Measurements from ENCODE around the gene CCDC141.
"Not testable (repeated sequence)": the region's sequence is repeated elsewhere in the genome, so short reads cannot be mapped to it uniquely, and the experiment has no call there.

Gene CCDC141

DNA sequence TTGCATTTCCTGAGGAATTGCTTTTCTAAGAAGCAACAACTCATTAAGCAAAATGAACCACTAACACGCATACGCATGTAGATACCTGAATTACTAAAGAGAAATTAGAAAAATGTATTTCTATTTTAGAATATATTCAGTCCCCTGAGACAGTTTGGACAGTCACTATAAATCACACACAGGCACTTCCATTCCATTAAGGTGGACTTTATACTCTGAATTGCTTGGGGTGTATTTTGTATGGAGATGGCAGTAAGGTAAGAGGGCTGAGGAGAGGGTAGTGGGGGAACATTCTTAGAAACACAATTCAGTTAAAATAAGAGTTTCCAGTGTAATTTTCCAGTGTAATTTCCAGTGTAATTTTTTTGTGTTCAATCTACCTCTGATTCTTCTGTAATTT, 1.8 kb downstream of the CCDC141 start:
- DNase-seq (ENCODE audit: low read depth in 1 of 2, low spot score in 1 of 2), result no peak
- TF ChIP-seq GABPA (IDR thresholded peaks at IDR 0.05; ENCODE audit: low read depth) (no peak), POLR2AphosphoS5 (IDR thresholded peaks at IDR 0.05; ENCODE audit: low read depth) (no peak), SPI1 (IDR thresholded peaks at IDR 0.05; ENCODE audit: borderline replicate concordance, low read depth) (no peak)
- TF ChIP-seq, protein P1, sequence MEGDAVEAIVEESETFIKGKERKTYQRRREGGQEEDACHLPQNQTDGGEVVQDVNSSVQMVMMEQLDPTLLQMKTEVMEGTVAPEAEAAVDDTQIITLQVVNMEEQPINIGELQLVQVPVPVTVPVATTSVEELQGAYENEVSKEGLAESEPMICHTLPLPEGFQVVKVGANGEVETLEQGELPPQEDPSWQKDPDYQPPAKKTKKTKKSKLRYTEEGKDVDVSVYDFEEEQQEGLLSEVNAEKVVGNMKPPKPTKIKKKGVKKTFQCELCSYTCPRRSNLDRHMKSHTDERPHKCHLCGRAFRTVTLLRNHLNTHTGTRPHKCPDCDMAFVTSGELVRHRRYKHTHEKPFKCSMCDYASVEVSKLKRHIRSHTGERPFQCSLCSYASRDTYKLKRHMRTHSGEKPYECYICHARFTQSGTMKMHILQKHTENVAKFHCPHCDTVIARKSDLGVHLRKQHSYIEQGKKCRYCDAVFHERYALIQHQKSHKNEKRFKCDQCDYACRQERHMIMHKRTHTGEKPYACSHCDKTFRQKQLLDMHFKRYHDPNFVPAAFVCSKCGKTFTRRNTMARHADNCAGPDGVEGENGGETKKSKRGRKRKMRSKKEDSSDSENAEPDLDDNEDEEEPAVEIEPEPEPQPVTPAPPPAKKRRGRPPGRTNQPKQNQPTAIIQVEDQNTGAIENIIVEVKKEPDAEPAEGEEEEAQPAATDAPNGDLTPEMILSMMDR (IDR thresholded peaks at IDR 0.05; ENCODE audit: insufficient read depth, low read length), result no peak
- TF ChIP-seq, protein P2, sequence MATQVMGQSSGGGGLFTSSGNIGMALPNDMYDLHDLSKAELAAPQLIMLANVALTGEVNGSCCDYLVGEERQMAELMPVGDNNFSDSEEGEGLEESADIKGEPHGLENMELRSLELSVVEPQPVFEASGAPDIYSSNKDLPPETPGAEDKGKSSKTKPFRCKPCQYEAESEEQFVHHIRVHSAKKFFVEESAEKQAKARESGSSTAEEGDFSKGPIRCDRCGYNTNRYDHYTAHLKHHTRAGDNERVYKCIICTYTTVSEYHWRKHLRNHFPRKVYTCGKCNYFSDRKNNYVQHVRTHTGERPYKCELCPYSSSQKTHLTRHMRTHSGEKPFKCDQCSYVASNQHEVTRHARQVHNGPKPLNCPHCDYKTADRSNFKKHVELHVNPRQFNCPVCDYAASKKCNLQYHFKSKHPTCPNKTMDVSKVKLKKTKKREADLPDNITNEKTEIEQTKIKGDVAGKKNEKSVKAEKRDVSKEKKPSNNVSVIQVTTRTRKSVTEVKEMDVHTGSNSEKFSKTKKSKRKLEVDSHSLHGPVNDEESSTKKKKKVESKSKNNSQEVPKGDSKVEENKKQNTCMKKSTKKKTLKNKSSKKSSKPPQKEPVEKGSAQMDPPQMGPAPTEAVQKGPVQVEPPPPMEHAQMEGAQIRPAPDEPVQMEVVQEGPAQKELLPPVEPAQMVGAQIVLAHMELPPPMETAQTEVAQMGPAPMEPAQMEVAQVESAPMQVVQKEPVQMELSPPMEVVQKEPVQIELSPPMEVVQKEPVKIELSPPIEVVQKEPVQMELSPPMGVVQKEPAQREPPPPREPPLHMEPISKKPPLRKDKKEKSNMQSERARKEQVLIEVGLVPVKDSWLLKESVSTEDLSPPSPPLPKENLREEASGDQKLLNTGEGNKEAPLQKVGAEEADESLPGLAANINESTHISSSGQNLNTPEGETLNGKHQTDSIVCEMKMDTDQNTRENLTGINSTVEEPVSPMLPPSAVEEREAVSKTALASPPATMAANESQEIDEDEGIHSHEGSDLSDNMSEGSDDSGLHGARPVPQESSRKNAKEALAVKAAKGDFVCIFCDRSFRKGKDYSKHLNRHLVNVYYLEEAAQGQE (IDR thresholded peaks at IDR 0.05; ENCODE audit: insufficient replicate concordance, low read depth), result no peak

DNA sequence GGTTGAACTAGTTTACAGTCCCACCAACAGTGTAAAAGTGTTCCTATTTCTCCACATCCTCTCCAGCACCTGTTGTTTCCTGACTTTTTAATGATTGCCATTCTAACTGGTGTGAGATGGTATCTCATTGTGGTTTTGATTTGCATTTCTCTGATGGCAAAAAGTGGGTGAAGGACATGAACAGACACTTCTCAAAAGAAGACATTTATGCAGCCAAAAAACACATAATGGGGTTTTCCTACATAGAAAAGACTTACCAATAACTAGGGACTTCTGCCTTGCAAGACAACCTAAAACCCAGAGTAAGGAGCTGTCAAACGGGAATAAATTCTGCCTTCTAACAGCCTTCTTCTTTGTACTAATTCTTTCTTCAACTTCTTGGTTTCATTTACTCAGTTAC, 4.3 kb downstream of the CCDC141 start:
- not testable (repeated sequence) for H3K27ac ChIP-seq (replicated peaks); H3K4me3 ChIP-seq (replicated peaks; ENCODE audit: insufficient read depth, low read length); H3K27me3 ChIP-seq (ENCODE audit: insufficient read depth, poor library complexity, severe bottlenecking); DNase-seq (ENCODE audit: low read depth in 1 of 2, low spot score in 1 of 2)

More for the DNA sequence above, 1.8 kb downstream of the CCDC141 start:
- H3K4me3 ChIP-seq (replicated peaks; ENCODE audit: insufficient read depth, low read length), result no peak overlapping the region
- H3K27ac ChIP-seq (replicated peaks), result no peak overlapping the region
- H3K27me3 ChIP-seq (ENCODE audit: insufficient read depth, poor library complexity, severe bottlenecking), result no peaks in the 10 kb centered on the region

DNA sequence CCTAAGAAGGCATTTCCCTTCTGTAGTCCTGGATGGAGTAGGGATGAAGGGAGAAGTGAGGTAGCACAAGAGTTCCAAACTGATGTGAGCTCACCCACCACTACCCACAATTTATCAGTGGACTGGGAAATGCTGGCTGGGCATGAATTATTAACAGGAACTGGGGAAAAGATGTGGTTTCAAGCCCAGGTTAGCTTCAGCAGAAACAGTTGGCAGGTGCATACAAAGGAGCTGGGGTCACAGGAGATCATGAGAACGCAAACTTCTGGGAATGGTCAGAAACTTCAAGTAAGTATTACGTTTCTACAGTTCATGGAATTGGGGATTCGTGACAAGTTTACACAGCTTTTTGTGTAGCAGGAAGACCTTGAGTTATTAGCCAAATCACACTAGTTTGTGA, 5.4 kb downstream of the CCDC141 start:
- no peak overlapping the region for H3K4me3 ChIP-seq (replicated peaks; ENCODE audit: insufficient read depth, low read length)
- TF ChIP-seq GABPA (IDR thresholded peaks at IDR 0.05; ENCODE audit: low read depth) (no peak), POLR2AphosphoS5 (IDR thresholded peaks at IDR 0.05; ENCODE audit: low read depth) (no peak), SPI1 (IDR thresholded peaks at IDR 0.05; ENCODE audit: borderline replicate concordance, low read depth) (no peak)
- TF ChIP-seq, protein P2 (IDR thresholded peaks at IDR 0.05; ENCODE audit: insufficient replicate concordance, low read depth), result no peak
- TF ChIP-seq, protein P1 (IDR thresholded peaks at IDR 0.05; ENCODE audit: insufficient read depth, low read length), result no peak
- no peak for DNase-seq (ENCODE audit: low read depth in 1 of 2, low spot score in 1 of 2)

DNA sequence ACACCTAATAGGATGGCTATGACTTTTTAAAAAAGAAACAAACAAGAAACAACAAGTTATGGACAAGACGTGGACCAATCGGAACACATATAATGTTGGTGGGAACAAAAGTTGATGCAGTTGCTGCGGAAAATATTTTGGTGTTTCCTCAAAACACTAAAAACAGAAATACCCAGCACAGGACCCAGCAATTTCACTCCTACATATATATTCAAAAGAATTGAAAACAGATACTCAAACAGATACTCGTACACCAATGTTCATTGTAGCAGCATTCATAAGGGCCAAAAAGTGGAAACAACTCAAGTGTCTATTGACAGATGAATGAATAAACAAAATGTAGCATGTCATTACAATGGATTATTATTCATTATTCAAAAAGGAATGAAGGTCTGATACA, 12.1 kb downstream of the CCDC141 start:
- TF ChIP-seq, protein P1 (IDR thresholded peaks at IDR 0.05; ENCODE audit: insufficient read depth, low read length), result no peak
- TF ChIP-seq GABPA (IDR thresholded peaks at IDR 0.05; ENCODE audit: low read depth) (no peak), POLR2AphosphoS5 (IDR thresholded peaks at IDR 0.05; ENCODE audit: low read depth) (no peak), SPI1 (IDR thresholded peaks at IDR 0.05; ENCODE audit: borderline replicate concordance, low read depth) (no peak)
- TF ChIP-seq, protein P2 (IDR thresholded peaks at IDR 0.05; ENCODE audit: insufficient replicate concordance, low read depth), result no peak
- DNase-seq (ENCODE audit: low read depth in 1 of 2, low spot score in 1 of 2), result no peak
- H3K4me3 ChIP-seq (replicated peaks; ENCODE audit: insufficient read depth, low read length), result no peak overlapping the region
- no peak overlapping the region for H3K27ac ChIP-seq (replicated peaks)
- H3K27me3 ChIP-seq (ENCODE audit: insufficient read depth, poor library complexity, severe bottlenecking), result no peaks in the 10 kb centered on the region

More for the DNA sequence above, 5.4 kb downstream of the CCDC141 start:
- Histone ChIP-seq H3K27me3 (ENCODE audit: insufficient read depth, poor library complexity, severe bottlenecking) (no peaks in the 10 kb centered on the region), H3K27ac (replicated peaks) (no peak overlapping the region)
